H9 (cell line): Measurements from ENCODE around the gene ERI3. TPM values are rescaled to one million over a fixed set of nuclear protein-coding genes. Genes with fewer than 3 reads are reported as not detected.
A peak's percentile ranks its signal among the peaks of the same experiment; 100 is the strongest.

Experiments used
- DNase-seq: peaks from one replicate; pipeline ENCODE4 v3.0.0-alpha.2; 2017
- H2AFZ ChIP-seq: one replicate; pipeline ENCODE4 v1.6.1; 2013; ENCODE audit warnings: mild to moderate bottlenecking, low read length, control low read depth, moderate library complexity
- H2AK5ac ChIP-seq: 2 replicates; pipeline ENCODE4 v1.6.1; 2013; ENCODE audit warnings: low read length, control low read depth, mixed read lengths; ENCODE audit not compliant: insufficient read length
- H2BK120ac ChIP-seq: one replicate; pipeline ENCODE4 v1.6.1; 2013; ENCODE audit warnings: low read depth, mild to moderate bottlenecking, low read length, control low read depth, inconsistent platforms; ENCODE audit not compliant: poor library complexity, severe bottlenecking
- H2BK12ac ChIP-seq: 2 replicates; pipeline ENCODE4 v1.6.1; 2013; ENCODE audit warnings: low read length, control low read depth, mixed read lengths, low read depth; ENCODE audit not compliant: insufficient read length
- H2BK15ac ChIP-seq: 2 replicates; pipeline ENCODE4 v1.6.1; 2013; ENCODE audit warnings: low read depth, low read length, control low read depth
- H2BK20ac ChIP-seq: one replicate; pipeline ENCODE4 v1.6.1; 2013; ENCODE audit warnings: low read depth, mild to moderate bottlenecking, low read length, control low read depth, inconsistent platforms; ENCODE audit not compliant: poor library complexity, severe bottlenecking
- H2BK5ac ChIP-seq: 2 replicates; pipeline ENCODE4 v1.6.1; 2013; ENCODE audit warnings: low read length, control low read depth, mixed read lengths; ENCODE audit not compliant: insufficient read length
- H3K14ac ChIP-seq: 2 replicates; pipeline ENCODE4 v1.6.1; 2013; ENCODE audit warnings: low read length, control low read depth; ENCODE audit not compliant: insufficient read depth
- H3K18ac ChIP-seq: 2 replicates; pipeline ENCODE4 v1.6.1; 2013; ENCODE audit warnings: low read depth, mild to moderate bottlenecking, mixed read lengths, low read length, control low read depth; ENCODE audit not compliant: insufficient read length
- H3K23ac ChIP-seq: 2 replicates; pipeline ENCODE4 v1.6.1; 2013; ENCODE audit warnings: low read length, control low read depth, mixed read lengths, low read depth; ENCODE audit not compliant: insufficient read length
- H3K23me2 ChIP-seq: 2 replicates; pipeline ENCODE4 v1.6.1; 2013; ENCODE audit warnings: low read depth, mild to moderate bottlenecking, mixed read lengths, low read length, control low read depth; ENCODE audit not compliant: insufficient read length, poor library complexity, severe bottlenecking
- H3K27ac ChIP-seq: 2 replicates; pipeline ENCODE4 v1.5.1; 2013; ENCODE audit warnings: low read length, control low read depth, mixed read lengths, low read depth; ENCODE audit not compliant: insufficient read length
- H3K27me3 ChIP-seq: 2 replicates; pipeline ENCODE4 v1.6.1; 2013; ENCODE audit warnings: low read length, control low read depth, inconsistent platforms; ENCODE audit not compliant: insufficient read depth
- H3K4ac ChIP-seq: 2 replicates; pipeline ENCODE4 v1.6.1; 2013; ENCODE audit warnings: low read depth, mild to moderate bottlenecking, control low read depth, inconsistent platforms, low read length, moderate library complexity
- H3K4me1 ChIP-seq: 2 replicates; pipeline ENCODE4 v1.6.1; 2013; ENCODE audit warnings: low read length, control low read depth, inconsistent platforms; ENCODE audit not compliant: insufficient read depth
- H3K4me2 ChIP-seq: 2 replicates; pipeline ENCODE4 v1.6.1; 2013; ENCODE audit warnings: low read length, control low read depth, mixed read lengths; ENCODE audit not compliant: insufficient read length, insufficient read depth
- H3K56ac ChIP-seq: 2 replicates; pipeline ENCODE4 v1.6.1; 2013; ENCODE audit warnings: low read depth, mild to moderate bottlenecking, mixed read lengths, low read length, control low read depth; ENCODE audit not compliant: insufficient read length
- H3K79me1 ChIP-seq: 2 replicates; pipeline ENCODE4 v1.6.1; 2013; ENCODE audit warnings: low read depth, mild to moderate bottlenecking, moderate library complexity, low read length, control low read depth, inconsistent platforms; ENCODE audit not compliant: insufficient read depth, poor library complexity, severe bottlenecking
- H3K79me2 ChIP-seq: 2 replicates; pipeline ENCODE4 v1.6.1; 2013; ENCODE audit warnings: low read length, control low read depth, inconsistent platforms; ENCODE audit not compliant: insufficient read depth
- H3K9ac ChIP-seq: 2 replicates; pipeline ENCODE4 v1.6.1; 2013; ENCODE audit warnings: low read length, control low read depth, mixed read lengths; ENCODE audit not compliant: insufficient read length; ENCODE audit errors: extremely low read depth
- H3K9me3 ChIP-seq: one replicate; pipeline ENCODE4 v1.6.1; 2013; ENCODE audit warnings: low read depth, low read length, inconsistent platforms; ENCODE audit not compliant: control insufficient read depth
- H3T11ph ChIP-seq: one replicate; pipeline ENCODE4 v1.6.1; 2013; ENCODE audit warnings: mild to moderate bottlenecking, low read length, control low read depth, inconsistent platforms
- H4K20me1 ChIP-seq: one replicate; pipeline ENCODE4 v1.6.1; 2013; ENCODE audit not compliant: control insufficient read depth, insufficient read length, insufficient read depth
- H4K5ac ChIP-seq: 2 replicates; pipeline ENCODE4 v1.6.1; 2013; ENCODE audit warnings: low read depth, mild to moderate bottlenecking, mixed read lengths, low read length, control low read depth; ENCODE audit not compliant: insufficient read length
- H4K8ac ChIP-seq: replicated peaks from 2 replicates; pipeline ENCODE4 v1.6.1; 2013; ENCODE audit warnings: low read length, control low read depth, mixed read lengths, low read depth; ENCODE audit not compliant: insufficient read length
- H4K91ac ChIP-seq: 2 replicates; pipeline ENCODE4 v1.6.1; 2013; ENCODE audit warnings: low read depth, mild to moderate bottlenecking, moderate library complexity, mixed read lengths, low read length, control low read depth; ENCODE audit not compliant: insufficient read length
- H3K27ac Mint-ChIP-seq, 3 experiments: 2 replicates in 2 of 3; 3 replicates in 1 of 3; pipeline ENCODE4 v1.8.0; 2020 to 2021; ENCODE audit warnings: mixed read lengths in 3 of 3, mild to moderate bottlenecking in 1 of 3, moderate library complexity in 1 of 3
- H3K27me3 Mint-ChIP-seq: 2 replicates; pipeline ENCODE4 v1.8.0; 2021; ENCODE audit warnings: low read depth, mild to moderate bottlenecking, moderate library complexity, mixed read lengths
- H3K36me3 Mint-ChIP-seq, 3 experiments: 2 replicates in 2 of 3; 3 replicates in 1 of 3; pipeline ENCODE4 v1.8.0; 2020 to 2021; ENCODE audit warnings: low read depth in 3 of 3, mixed read lengths in 3 of 3; ENCODE audit not compliant: insufficient read depth in 1 of 3
- H3K4me1 Mint-ChIP-seq, 2 experiments: 2 replicates each; pipeline ENCODE4 v1.8.0; 2020; ENCODE audit warnings: mixed read lengths in 2 of 2
- H3K4me3 Mint-ChIP-seq, 2 experiments: 2 replicates in 1 of 2; 3 replicates in 1 of 2; pipeline ENCODE4 v1.8.0; 2020 to 2021; ENCODE audit warnings: mild to moderate bottlenecking in 2 of 2, mixed read lengths in 2 of 2, moderate library complexity in 1 of 2
- H3K9me3 Mint-ChIP-seq, 2 experiments: 2 replicates in 1 of 2; 3 replicates in 1 of 2; pipeline ENCODE4 v1.8.0; 2020; ENCODE audit warnings: mild to moderate bottlenecking in 2 of 2, mixed read lengths in 2 of 2, moderate library complexity in 1 of 2
- CTCF ChIP-seq: fragments of 200-600 bp; sonication (generic); conservative IDR thresholded peaks from 3 replicates; pipeline ENCODE4 v1.8.0; 2021; ENCODE audit warnings: antibody characterized with exemption, mild to moderate bottlenecking
- WGBS: extraction: QIAGEN DNeasy Blood & Tissue Kit; methylation state at CpG from one replicate; pipeline ENCODE4 v1.1.7; 2013; ENCODE audit warnings: missing lambda C conversion rate, low lambda C conversion rate, mixed read lengths; ENCODE audit not compliant: insufficient read length; ENCODE audit errors: extremely low coverage; 5-methylcytosine and 5-hydroxymethylcytosine counted together
- total RNA-seq: library from RNA; stranded (reverse); gene quantifications from 2 replicates; pipeline ENCODE4 v1.2.1, GENCODE V29; 2021

Gene ERI3
- total RNA-seq, 1 experiment from 2014 or later, result 61.6 TPM

- Histone ChIP-seq H3K23ac (no peak overlapping the region), H2AK5ac (no peak overlapping the region), H2BK12ac (no peak overlapping the region), H3K79me2 (no peaks in the 10 kb centered on the region; the same call in 1 of the 2 replicates), H2BK20ac (no peak overlapping the region), H4K5ac (no peak overlapping the region), H4K91ac (no peak overlapping the region), H4K20me1 (no peaks in the 10 kb centered on the region), H2BK5ac (no peak overlapping the region), H3T11ph (no peak overlapping the region), H3K4me2 (no peak overlapping the region), H3K18ac (no peak overlapping the region), H3K4ac (no peak overlapping the region), H3K9me3 (no peaks in the 10 kb centered on the region), H3K14ac (no peak overlapping the region), H2BK120ac (no peak overlapping the region), H3K56ac (no peak overlapping the region), H2BK15ac (no peak overlapping the region), H3K4me1 (peaks cover 3% of the 10 kb centered on the region; the same call in 1 of the 2 replicates), H2AFZ (no peak overlapping the region), H3K9ac (no peak overlapping the region), H3K79me1 (no peaks in the 10 kb centered on the region), H3K27ac (no peak overlapping the region), H4K8ac (no peak overlapping the region), H3K23me2 (no peaks in the 10 kb centered on the region), H3K27me3 (no peaks in the 10 kb centered on the region)
- TF ChIP-seq CTCF, result no peak
- DNase-seq, result no peak
- Mint-ChIP-seq H3K4me1 (peaks cover 23 to 41% of the 10 kb centered on the region in 2 experiments), H3K27me3 (no peaks in the 10 kb centered on the region), H3K36me3 (no peaks in the 10 kb centered on the region; a peak in 2 of 7 replicates), H3K4me3 (no peak overlapping the region), H3K27ac (0 out of 7 replicates have a peak overlapping the region, but pooled peaks of 1 of the 3 experiments have one; percentile 25), H3K9me3 (no peaks in the 10 kb centered on the region)
- no CpG with 5 or more reads among the region's 10 CpGs for WGBS
Observed at GRCh38 chr1:44256762-44257554, 98.1 kb downstream of the ERI3 start.
